Measurements from ENCODE around the gene RNASEH2C. TPM values are rescaled to one million over a fixed set of nuclear protein-coding genes. Genes with fewer than 3 reads are reported as not detected.
"Not testable (repeated sequence)": the region's sequence is repeated elsewhere in the genome, so short reads cannot be mapped to it uniquely, and the experiment has no call there.

The RNASEH2C gene
- total RNA-seq, 2 experiments from 2014 or later = 95.6 to 97.8 TPM

DNA sequence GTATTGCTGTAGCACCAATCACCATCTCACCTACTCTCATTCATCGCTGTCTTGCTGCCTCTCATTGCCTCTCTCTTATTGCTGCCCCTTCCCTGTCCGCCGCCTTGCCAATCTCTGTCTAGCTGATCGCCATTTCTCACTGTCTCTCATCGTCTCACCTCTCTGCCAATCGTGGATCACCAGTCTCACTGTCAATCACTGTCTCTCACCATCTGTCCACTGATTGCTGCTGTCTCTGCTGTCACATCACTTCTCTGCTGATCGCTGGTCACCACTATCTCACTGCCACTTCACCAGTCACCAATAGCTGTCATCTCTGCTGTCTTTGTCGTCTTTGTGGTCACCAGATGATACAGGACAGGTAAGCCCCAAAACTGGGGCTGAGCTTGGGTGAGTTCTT lies 20.6 kb upstream of the RNASEH2C start:
- H3K4me1 Mint-ChIP-seq (ENCODE audit: low read depth) = no peaks in the 10 kb centered on the region
- H3K27me3 Mint-ChIP-seq (ENCODE audit: low read depth) = peaks cover 2% of the 10 kb centered on the region

DNA sequence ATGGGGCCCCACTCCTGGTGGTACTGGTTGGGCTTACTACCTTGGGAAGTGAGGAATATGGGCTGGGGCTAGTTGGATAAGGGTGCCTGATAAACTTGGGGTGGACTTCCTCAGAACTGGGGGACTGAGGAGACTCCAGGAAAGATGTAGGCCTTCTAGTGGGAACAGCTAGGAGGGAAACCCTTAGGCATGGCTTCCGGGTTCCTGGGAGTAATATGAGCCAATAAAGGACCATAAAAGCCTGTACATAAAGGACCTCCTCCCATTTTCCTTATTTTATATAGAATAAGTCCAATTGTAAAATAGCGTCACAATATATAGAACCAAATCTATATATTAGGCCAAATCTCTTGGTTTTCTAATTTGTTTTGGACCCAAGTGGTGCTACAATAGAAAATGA lies 18.4 kb upstream of the RNASEH2C start:
- intact Hi-C loops (cut with micrococcal nuclease) = no loop called here
- H3K27me3 Mint-ChIP-seq (ENCODE audit: low read depth) = peaks cover 2% of the 10 kb centered on the region
- DNase-seq = no peak
- no peak overlapping the region for H3K27ac Mint-ChIP-seq
- CTCF ChIA-PET = interaction anchor here (0.6 to 1.3 kb wide), 2 partner anchors 41 to 107 kb away, joined by 3 read pairs; no protein-coding TSS in a partner anchor
- no peaks in the 10 kb centered on the region for H3K4me1 Mint-ChIP-seq (ENCODE audit: low read depth)
- H3K9me3 Mint-ChIP-seq = peaks cover 5% of the 10 kb centered on the region
- H3K4me3 Mint-ChIP-seq = no peak overlapping the region
- H3K36me3 Mint-ChIP-seq (ENCODE audit: low read depth) = no peaks in the 10 kb centered on the region

More for the DNA sequence above, 20.6 kb upstream of the RNASEH2C start:
- DNase-seq = no peak
- Mint-ChIP-seq H3K27ac (no peak overlapping the region), H3K9me3 (peaks cover 5% of the 10 kb centered on the region), H3K4me3 (no peak overlapping the region), H3K36me3 (ENCODE audit: low read depth) (no peaks in the 10 kb centered on the region)
- CTCF ChIA-PET = interaction anchor here (1.0 kb wide), 1 partner anchor 99 kb away, joined by 3 read pairs; no protein-coding TSS in a partner anchor
- intact Hi-C loops (cut with micrococcal nuclease) = no loop called here

DNA sequence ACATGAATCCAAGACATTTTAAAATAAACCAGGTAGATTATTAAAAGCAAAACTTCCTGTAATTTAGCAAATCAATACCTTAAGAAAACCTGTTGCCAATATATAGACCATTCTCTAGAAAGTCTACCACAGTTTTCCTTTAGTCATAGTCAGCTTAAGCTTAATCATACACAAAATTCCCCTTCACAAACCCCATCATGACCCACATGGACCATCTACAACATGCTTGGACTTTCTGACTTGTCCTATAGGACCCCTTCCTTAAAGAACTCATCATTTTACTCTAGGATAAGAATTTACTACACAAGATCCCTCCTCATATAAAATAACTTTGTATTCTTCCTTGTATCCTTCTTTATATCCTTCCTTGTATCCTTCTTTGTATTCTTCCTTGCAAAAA lies 16.2 kb upstream of the RNASEH2C start:
- H3K27me3 Mint-ChIP-seq (ENCODE audit: low read depth) = peaks cover 10% of the 10 kb centered on the region
- H3K4me3 Mint-ChIP-seq = no peak overlapping the region
- H3K27ac Mint-ChIP-seq = no peak overlapping the region
- DNase-seq = no peak
- H3K4me1 Mint-ChIP-seq (ENCODE audit: low read depth) = no peaks in the 10 kb centered on the region
- peaks cover 5% of the 10 kb centered on the region for H3K9me3 Mint-ChIP-seq
- CTCF ChIA-PET = interaction anchor here (0.9 kb wide), 1 partner anchor 10 kb away, joined by 3 read pairs; no protein-coding TSS in a partner anchor
- intact Hi-C loops (cut with micrococcal nuclease) = no loop called here
- H3K36me3 Mint-ChIP-seq (ENCODE audit: low read depth) = no peaks in the 10 kb centered on the region

DNA sequence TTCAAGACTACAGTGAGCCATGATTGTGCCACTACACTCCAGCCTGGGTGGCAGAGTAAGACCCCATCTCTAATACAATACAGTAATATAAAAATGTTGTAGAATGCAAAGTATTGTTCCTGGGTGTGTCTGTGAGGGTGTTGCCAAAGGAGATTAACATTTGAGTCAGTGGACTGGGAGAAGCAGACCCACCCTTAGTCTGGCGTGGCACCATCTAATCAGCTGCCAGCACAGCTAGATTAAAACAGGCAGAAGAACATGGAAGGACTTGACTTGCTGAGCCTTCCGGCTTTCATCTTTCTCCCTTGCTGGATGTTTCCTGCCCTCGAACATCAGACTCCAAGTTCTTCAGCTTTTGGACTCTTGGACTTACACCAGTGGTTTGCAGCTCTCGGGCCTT lies 14.5 kb upstream of the RNASEH2C start:
- DNase-seq; H3K36me3 Mint-ChIP-seq (ENCODE audit: low read depth); H3K4me3 Mint-ChIP-seq; H3K27ac Mint-ChIP-seq; intact Hi-C loops (cut with micrococcal nuclease); H3K4me1 Mint-ChIP-seq (ENCODE audit: low read depth); H3K9me3 Mint-ChIP-seq: not testable (repeated sequence)
- peaks cover 12% of the 10 kb centered on the region for H3K27me3 Mint-ChIP-seq (ENCODE audit: low read depth)
- CTCF ChIA-PET = interaction anchor here (1.6 kb wide), 1 partner anchor 45 kb away, joined by 5 read pairs; no protein-coding TSS in a partner anchor

DNA sequence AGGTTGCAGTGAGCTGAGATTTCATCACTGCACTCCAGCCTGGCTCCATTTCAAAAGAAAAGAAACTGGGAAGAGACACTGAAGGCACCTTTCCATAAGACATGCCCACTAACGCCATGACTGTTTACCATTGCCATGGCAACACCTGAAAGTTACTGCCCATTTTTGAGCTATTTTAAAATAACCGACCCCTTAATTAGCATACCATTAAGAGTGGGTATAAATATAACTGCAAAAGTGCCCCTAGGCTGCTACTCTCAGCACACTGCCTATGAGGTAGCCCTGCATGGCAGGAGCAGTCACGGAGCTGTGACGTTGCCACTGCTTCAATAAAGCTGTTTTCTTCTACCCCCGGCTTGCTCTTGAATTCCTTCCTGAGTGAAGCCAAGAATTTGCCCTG lies 9.9 kb upstream of the RNASEH2C start:
- intact Hi-C loops (cut with micrococcal nuclease) = no loop called here
- Mint-ChIP-seq H3K36me3 (ENCODE audit: low read depth) (no peaks in the 10 kb centered on the region), H3K27me3 (ENCODE audit: low read depth) (peaks cover 11% of the 10 kb centered on the region), H3K27ac (no peak overlapping the region), H3K4me1 (ENCODE audit: low read depth) (no peaks in the 10 kb centered on the region), H3K9me3 (no peaks in the 10 kb centered on the region), H3K4me3 (no peak overlapping the region)
- DNase-seq = no peak
- CTCF ChIA-PET = interaction anchor here (0.7 to 1.7 kb wide), 2 partner anchors 19 to 50 kb away, joined by 3 read pairs; partner anchors contain the start of genes AP5B1 and KAT5

DNA sequence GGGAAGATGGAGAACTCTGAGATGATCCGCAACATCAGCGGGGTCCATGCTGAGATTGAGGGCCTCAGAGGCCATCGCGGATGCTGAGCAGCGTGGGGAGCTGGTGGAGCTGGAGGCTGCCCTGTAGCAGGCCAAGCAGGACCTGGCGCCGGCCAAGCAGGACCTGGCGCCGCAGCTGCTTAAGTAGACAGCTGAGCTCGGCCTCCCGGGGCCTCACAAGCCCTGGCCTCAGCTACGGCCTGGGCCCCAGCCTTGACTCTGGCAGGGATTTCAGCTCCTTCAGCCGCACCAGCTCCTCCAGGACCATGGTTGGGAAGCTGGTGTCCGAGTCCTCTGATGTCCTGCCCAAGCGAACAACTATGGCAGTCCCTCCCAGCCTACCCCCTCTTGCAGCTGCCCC lies 7.3 kb upstream of the RNASEH2C start:
- no peaks in the 10 kb centered on the region for H3K36me3 Mint-ChIP-seq (ENCODE audit: low read depth)
- H3K27me3 Mint-ChIP-seq (ENCODE audit: low read depth) = peaks cover 9% of the 10 kb centered on the region
- DNase-seq = no peak
- H3K4me3 Mint-ChIP-seq = no peak overlapping the region
- intact Hi-C loops (cut with micrococcal nuclease) = no loop called here
- H3K9me3 Mint-ChIP-seq = no peaks in the 10 kb centered on the region
- no peak overlapping the region for H3K27ac Mint-ChIP-seq
- CTCF ChIA-PET = interaction anchor here (0.5 to 1.7 kb wide), 4 partner anchors 10 to 1448 kb away, joined by 3 to 9 read pairs (median 4); partner anchors contain the start of gene AP5B1
- H3K4me1 Mint-ChIP-seq (ENCODE audit: low read depth) = no peaks in the 10 kb centered on the region

DNA sequence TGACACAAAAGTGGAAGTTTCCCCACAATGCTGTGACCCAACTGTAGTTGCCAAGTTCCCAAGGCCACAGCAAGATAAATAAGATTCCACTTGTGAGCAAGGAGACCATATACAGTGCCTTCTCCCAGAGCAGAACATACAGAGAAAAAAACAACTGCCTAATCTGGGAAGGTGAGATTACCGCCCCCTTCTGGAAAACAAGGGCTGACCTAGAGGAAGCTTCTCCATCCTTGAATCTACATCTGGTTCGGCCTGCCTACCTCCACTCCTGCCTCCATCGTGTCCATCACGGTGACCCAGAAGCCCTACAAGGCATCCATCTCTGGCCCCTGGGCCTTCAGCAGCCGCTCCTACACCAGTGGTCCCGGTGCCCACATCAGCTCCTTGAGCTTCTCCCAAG lies 6.1 kb upstream of the RNASEH2C start:
- intact Hi-C loops (cut with micrococcal nuclease) = no loop called here
- DNase-seq = no peak
- Mint-ChIP-seq H3K4me3 (no peak overlapping the region), H3K36me3 (ENCODE audit: low read depth) (no peaks in the 10 kb centered on the region), H3K27me3 (ENCODE audit: low read depth) (peaks cover 2% of the 10 kb centered on the region), H3K4me1 (ENCODE audit: low read depth) (no peaks in the 10 kb centered on the region), H3K9me3 (no peaks in the 10 kb centered on the region), H3K27ac (no peak overlapping the region)
- CTCF ChIA-PET = interaction anchor here (0.6 to 1.7 kb wide), 5 partner anchors 10 to 116 kb away, joined by 3 to 9 read pairs (median 4); partner anchors contain the start of genes AP5B1 and KAT5

DNA sequence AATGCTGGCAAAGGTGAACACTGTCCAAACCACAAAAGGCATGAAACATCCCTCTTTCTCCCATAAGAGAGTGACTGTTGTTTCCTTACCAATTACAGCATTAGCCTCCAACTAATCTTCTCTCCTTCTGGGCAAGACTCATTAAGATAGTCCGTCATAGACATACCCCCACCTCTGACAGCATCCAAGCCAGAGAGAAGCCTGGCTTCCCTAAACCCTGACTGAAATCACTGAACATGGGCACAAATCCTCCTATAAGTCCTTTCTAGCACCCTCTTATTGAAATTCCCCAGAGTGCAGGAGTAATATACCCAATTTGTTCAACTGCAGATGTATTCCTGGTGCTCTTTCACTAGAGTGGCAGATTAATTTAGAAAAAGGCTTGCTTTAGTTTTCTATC lies 1.7 kb upstream of the RNASEH2C start:
- Mint-ChIP-seq H3K9me3 (no peaks in the 10 kb centered on the region), H3K36me3 (ENCODE audit: low read depth) (peaks cover 21% of the 10 kb centered on the region), H3K4me3 (no peak overlapping the region), H3K27me3 (ENCODE audit: low read depth) (no peaks in the 10 kb centered on the region), H3K27ac (no peak overlapping the region), H3K4me1 (ENCODE audit: low read depth) (peaks cover 22% of the 10 kb centered on the region)
- intact Hi-C loops (cut with micrococcal nuclease) = no loop called here
- CTCF ChIA-PET = interaction anchor here (0.6 to 1.0 kb wide), 4 partner anchors 58 to 135 kb away, joined by 3 to 5 read pairs (median 3); partner anchors contain the start of gene AP5B1
- no peak for DNase-seq

DNA sequence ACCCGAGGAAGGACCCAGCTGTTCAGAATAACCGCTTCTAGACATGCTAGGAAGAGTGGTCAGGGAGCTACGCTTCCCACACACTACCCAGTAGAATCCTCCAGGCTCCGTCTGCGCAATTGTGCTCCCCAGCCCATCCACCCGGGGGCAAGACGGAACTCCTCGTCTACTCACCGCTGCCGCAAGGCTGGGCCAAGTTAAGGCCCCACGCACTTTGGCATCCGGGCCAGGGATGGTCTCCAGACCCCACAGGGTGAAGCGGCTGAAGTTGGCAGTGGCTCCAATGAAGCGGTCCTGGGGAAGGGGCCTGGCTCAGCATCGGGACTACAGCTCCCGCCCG lies 757 bp downstream of the RNASEH2C start:
- Mint-ChIP-seq H3K4me1 (ENCODE audit: low read depth) (peaks cover 29% of the 10 kb centered on the region), H3K27me3 (ENCODE audit: low read depth) (no peaks in the 10 kb centered on the region), H3K4me3 (peak overlapping the region; percentile 95), H3K9me3 (no peaks in the 10 kb centered on the region), H3K27ac (peak overlapping the region; percentile 84), H3K36me3 (ENCODE audit: low read depth) (peaks cover 32% of the 10 kb centered on the region)
- intact Hi-C loops (cut with micrococcal nuclease) = loop anchor here (1.0 kb wide), 1 partner anchor 8 kb away; the partner anchor contains the start of gene KAT5
- CTCF ChIA-PET = interaction anchor here (0.6 to 2.2 kb wide), 10 partner anchors 8 to 1483 kb away, joined by 3 to 12 read pairs (median 3); partner anchors contain the start of gene KAT5
- peak; percentile 39 for DNase-seq

DNA sequence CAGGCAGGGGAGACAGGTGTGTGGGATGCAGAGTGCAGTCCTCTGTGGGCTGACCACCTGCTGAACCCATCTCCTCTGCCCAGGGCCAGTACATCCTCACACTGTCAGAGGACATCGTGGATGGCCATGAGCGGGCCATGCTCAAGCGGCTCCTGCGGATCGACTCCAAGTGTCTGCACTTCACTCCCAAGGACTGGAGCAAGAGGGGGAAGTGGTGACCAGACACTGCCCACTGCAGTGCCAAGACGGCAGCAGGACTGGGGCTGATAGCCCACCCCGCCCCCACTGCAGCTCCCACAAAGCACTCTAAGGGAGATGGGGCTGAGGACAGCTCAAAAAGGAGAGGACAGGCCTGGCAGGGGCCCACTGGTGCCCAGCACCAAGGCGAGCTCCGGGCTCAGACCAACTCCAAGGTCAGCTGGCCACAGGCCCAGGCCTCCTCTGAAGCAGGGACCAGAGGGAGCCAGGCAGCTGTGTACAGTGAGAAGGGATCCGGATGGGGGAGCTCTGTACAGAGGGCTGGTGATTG lies 1.6 kb downstream of the RNASEH2C start:
- CTCF ChIA-PET = interaction anchor here (0.6 to 2.2 kb wide), 11 partner anchors 7 to 1484 kb away, joined by 3 to 12 read pairs (median 3); partner anchors contain the start of gene KAT5
- DNase-seq = no peak
- no peaks in the 10 kb centered on the region for H3K27me3 Mint-ChIP-seq (ENCODE audit: low read depth)
- peaks cover 35% of the 10 kb centered on the region for H3K4me1 Mint-ChIP-seq (ENCODE audit: low read depth)
- no peaks in the 10 kb centered on the region for H3K9me3 Mint-ChIP-seq
- peaks cover 39% of the 10 kb centered on the region for H3K36me3 Mint-ChIP-seq (ENCODE audit: low read depth)
- intact Hi-C loops (cut with micrococcal nuclease) = no loop called here
- H3K27ac Mint-ChIP-seq = peak overlapping the region; percentile 74
- H3K4me3 Mint-ChIP-seq = peak overlapping the region; percentile 95

DNA sequence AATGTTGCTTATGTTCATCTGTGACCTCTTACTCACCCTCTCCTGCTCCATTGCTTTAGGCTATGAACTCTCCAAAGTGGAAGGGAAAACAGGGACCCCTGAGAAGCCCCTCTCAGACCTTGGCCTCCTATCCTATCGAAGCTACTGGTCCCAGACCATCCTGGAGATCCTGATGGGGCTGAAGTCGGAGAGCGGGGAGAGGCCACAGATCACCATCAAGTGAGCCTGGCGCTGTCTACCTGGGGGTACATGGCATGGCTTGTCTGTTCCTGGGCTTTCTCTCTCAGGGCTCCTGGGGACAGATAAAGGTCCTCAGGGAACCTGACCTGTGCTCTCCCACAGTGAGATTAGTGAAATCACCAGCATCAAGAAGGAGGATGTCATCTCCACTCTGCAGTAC lies 2.1 kb downstream of the RNASEH2C start:
- intact Hi-C loops (cut with micrococcal nuclease) = no loop called here
- peaks cover 38% of the 10 kb centered on the region for H3K4me1 Mint-ChIP-seq (ENCODE audit: low read depth)
- CTCF ChIA-PET = interaction anchor here (1.1 to 2.2 kb wide), 3 partner anchors 51 to 101 kb away, joined by 3 to 12 read pairs (median 8); no protein-coding TSS in a partner anchor
- peaks cover 42% of the 10 kb centered on the region for H3K36me3 Mint-ChIP-seq (ENCODE audit: low read depth)
- H3K27me3 Mint-ChIP-seq (ENCODE audit: low read depth) = no peaks in the 10 kb centered on the region
- DNase-seq = no peak
- H3K9me3 Mint-ChIP-seq = no peaks in the 10 kb centered on the region
- H3K4me3 Mint-ChIP-seq = peak overlapping the region; percentile 95
- peak overlapping the region; percentile 74 for H3K27ac Mint-ChIP-seq

DNA sequence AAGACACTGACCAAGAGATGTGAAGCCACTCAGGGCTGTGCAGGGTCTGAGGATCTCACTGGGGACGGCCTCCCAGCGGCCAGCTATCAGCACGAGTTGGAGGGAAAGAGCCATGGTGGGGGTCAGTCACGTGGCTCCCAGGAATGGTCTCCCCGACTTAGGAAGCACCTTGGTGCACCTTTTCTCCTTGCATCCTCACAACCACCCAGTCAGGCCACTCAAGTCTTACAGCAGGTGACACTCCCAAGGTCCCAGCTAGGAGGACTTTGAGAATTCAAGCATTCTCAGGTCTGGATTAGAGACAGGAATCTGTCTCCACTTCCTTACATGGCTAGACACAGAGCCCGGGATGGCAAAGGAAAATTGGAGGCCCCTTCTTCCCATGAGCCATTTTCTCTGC lies 2.7 kb downstream of the RNASEH2C start:
- H3K4me1 Mint-ChIP-seq (ENCODE audit: low read depth) = peaks cover 44% of the 10 kb centered on the region

More for the DNA sequence above, 2.7 kb downstream of the RNASEH2C start:
- no peak overlapping the region for H3K27ac Mint-ChIP-seq
- no peaks in the 10 kb centered on the region for H3K27me3 Mint-ChIP-seq (ENCODE audit: low read depth)
- no peaks in the 10 kb centered on the region for H3K9me3 Mint-ChIP-seq
- no peak overlapping the region for H3K4me3 Mint-ChIP-seq
- no peak for DNase-seq
- intact Hi-C loops (cut with micrococcal nuclease) = no loop called here
- H3K36me3 Mint-ChIP-seq (ENCODE audit: low read depth) = peaks cover 44% of the 10 kb centered on the region
- CTCF ChIA-PET = no interaction called here

Measured in activated naive CD4-positive, alpha-beta T cell treated with anti-CD3 and anti-CD28 coated beads for 36 hours (primary cell).